GM18508 (cell line): Measurements from ENCODE around the gene PRKN.
"Not testable (repeated sequence)": the region's sequence is repeated elsewhere in the genome, so short reads cannot be mapped to it uniquely, and the experiment has no call there.

Source experiments
- ATAC-seq: cut with Tn5 transposase; IDR thresholded peaks from one replicate; pipeline ENCODE4 v1.9.1; 2021; ENCODE audit warnings: moderate number of reproducible peaks; ENCODE audit not compliant: insufficient read depth, unreplicated experiment

Gene PRKN

DNA sequence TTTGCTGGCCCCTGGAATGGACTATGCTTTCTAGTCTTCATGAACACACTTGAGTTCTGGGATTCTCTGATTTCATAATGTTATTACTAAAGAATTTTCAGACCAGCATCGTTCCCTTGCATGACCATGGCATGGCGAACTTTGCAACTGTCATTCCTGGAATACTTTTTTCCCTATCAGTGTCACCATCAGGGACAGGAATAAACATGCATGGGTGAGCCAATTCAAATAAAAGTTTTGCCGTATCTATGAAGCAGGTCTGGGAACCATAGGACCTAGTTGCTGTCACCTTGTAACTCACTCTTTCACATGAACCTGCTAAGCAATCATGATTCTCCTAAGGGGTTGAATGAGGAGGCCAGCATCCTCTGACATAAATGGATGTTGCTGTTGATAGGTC lies 1385.5 kb downstream of the PRKN start:
- ATAC-seq = no peak

- ATAC-seq = no peak
These were observed 1385.9 kb downstream of the PRKN start for GRCh38 chr6:161341638-161342037.

GRCh38 chr6:161338015-161338414 lies 1389.6 kb downstream of the PRKN start:
- no peak for ATAC-seq

GRCh38 chr6:161336479-161336878 lies 1391.1 kb downstream of the PRKN start:
- ATAC-seq = no peak

- no peak for ATAC-seq
These were observed 1394.2 kb downstream of the PRKN start for GRCh38 chr6:161333410-161333809.

GRCh38 chr6:161331402-161332081 lies 1396.0 kb downstream of the PRKN start:
- ATAC-seq = not testable (repeated sequence)

GRCh38 chr6:161327360-161327953 lies 1400.1 kb downstream of the PRKN start:
- ATAC-seq = no peak

DNA sequence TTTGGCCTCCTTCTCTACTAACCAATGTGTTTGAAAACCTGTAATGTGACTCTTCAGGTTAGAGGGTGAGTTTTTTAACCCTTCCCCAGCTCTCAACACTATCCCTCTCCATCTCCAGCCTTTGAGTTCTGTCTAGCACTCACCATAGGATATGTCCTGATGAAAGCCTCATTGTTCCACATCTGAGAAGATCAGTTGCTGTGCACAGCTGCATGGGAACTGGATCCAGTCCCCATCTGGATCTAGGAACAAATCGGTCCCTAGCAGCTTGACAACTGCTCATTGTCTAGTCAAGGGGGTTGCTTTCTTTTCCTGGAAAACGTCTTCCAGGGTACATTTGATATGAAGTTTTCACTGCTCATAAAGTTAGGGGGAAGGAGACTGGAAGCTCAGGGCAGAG lies 1408.3 kb downstream of the PRKN start:
- no peak for ATAC-seq

GRCh38 chr6:161318456-161318855 lies 1409.1 kb downstream of the PRKN start:
- ATAC-seq = no peak

- ATAC-seq = no peak
These were observed 1411.0 kb downstream of the PRKN start for GRCh38 chr6:161316531-161316930.

DNA sequence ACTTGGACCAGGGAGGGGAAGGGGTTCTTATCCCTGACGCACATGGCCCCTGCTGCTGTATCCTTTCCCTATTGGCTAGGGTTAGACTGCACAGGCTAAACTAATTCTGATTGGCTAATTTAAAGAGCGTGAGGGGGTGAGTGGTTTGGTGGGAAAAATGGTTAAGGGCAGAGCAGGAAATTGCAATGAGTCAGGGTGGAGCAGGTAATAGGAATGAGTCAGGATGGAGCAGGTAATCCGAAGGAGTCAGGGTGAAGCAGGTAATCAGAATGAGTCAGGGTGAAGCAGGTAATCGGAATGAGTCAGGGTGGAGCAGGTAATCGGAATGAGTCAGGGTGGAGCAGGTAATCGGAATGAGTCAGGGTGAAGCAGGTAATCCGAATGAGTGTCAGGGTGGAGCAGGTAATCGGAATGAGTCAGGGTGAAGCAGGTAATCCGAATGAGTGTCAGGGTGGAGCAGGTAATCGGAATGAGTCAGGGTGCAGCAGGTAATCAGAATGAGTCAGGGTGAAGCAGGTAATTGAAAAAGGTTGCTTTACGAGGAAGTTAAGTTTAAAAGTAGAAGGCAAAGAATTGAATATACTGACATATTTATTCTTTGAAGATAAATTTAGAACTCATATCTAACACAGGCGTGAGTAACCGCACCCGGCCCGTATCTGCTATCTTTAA lies 1412.2 kb downstream of the PRKN start:
- ATAC-seq = not testable (repeated sequence)

GRCh38 chr6:161314541-161315245 lies 1412.9 kb downstream of the PRKN start:
- ATAC-seq = not testable (repeated sequence)

- no peak for ATAC-seq
These were observed 1413.5 kb downstream of the PRKN start for GRCh38 chr6:161313940-161314509.

GRCh38 chr6:161313475-161313874 lies 1414.1 kb downstream of the PRKN start:
- ATAC-seq = not testable (repeated sequence)

- not testable (repeated sequence) for ATAC-seq
These were observed 1417.8 kb downstream of the PRKN start for GRCh38 chr6:161309774-161310173.

- no peak for ATAC-seq
These were observed 1419.4 kb downstream of the PRKN start for GRCh38 chr6:161308075-161308655.

GRCh38 chr6:161305860-161306259 lies 1421.7 kb downstream of the PRKN start:
- no peak for ATAC-seq

GRCh38 chr6:161303628-161304340 lies 1423.8 kb downstream of the PRKN start:
- no peak for ATAC-seq

GRCh38 chr6:161302949-161303348 lies 1424.6 kb downstream of the PRKN start:
- no peak for ATAC-seq

GRCh38 chr6:161301338-161301737 lies 1426.2 kb downstream of the PRKN start:
- ATAC-seq = no peak
